Pulmonary artery endothelial cell (primary cell): ENCODE results near the gene PCBP1. TPM values are rescaled to one million over a fixed set of nuclear protein-coding genes. Genes with fewer than 3 reads are reported as not detected.
"Not testable (repeated sequence)": the region's sequence is repeated elsewhere in the genome, so short reads cannot be mapped to it uniquely, and the experiment has no call there.

Experiments
- DNase-seq: peaks from one replicate; pipeline ENCODE4 v3.0.0-alpha.2; 2011; ENCODE audit warnings: low read depth, low spot score
- total RNA-seq: library from RNA; depleted of rRNA; stranded (reverse); fragments of >200 nt; gene quantifications from 2 replicates; pipeline ENCODE4 v1.2.3, GENCODE V29; 2014

Gene PCBP1
- total RNA-seq, 1 donor from 2014 or later, result 47.0 TPM

DNA sequence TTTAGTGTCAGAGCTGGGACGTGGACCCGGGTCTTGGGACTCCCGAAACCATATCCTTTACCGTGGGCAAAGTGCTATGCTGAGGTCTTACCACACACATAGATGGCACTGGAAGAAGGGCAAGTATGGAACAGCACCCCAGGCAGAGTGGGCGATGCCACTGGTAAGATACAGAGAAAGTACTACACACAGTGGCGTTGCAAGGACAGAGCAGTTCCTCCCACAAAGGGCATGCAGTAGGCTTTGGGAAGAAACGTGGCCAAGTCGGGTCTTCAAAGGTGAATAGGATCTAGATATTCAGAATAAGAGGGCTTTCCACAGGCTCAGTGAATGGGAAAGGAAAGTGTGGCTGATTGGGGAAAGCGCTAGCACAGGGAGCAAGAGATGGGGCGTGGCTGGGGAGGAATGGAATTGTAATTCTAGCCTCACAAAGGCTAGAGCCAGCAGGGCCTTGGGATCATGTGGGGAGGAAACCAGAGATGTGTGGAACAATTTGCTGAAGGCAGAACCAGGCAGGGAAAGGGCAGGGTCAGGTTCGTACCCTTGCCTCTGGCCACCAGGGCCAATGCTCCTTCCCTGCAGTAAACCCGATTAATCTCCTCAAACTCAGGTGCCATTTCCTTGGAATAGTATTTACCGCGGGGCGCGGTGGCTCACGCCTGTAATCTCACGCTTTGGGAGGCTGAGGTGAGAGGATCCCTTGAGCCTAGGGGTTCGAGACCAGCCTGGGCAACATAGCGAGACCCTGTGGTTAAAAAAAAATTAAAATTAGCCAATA, 36.0 kb downstream of the PCBP1 start:
- DNase-seq, result no peak

DNA sequence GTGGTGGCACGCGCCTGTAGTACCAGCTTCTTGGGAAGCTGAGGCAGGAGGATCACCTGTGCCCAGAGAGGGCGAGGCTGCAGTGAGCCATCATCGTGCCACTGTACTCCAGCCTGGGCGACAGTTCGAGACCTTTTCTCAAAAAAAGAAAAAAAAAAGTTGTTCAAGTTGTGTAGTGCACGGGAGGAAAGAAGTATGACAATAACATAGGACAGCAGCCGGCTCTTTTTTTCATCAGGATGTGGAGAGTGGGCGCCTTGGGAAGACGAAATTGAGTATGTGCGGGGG, 36.5 kb downstream of the PCBP1 start:
- DNase-seq, result no peak

DNA sequence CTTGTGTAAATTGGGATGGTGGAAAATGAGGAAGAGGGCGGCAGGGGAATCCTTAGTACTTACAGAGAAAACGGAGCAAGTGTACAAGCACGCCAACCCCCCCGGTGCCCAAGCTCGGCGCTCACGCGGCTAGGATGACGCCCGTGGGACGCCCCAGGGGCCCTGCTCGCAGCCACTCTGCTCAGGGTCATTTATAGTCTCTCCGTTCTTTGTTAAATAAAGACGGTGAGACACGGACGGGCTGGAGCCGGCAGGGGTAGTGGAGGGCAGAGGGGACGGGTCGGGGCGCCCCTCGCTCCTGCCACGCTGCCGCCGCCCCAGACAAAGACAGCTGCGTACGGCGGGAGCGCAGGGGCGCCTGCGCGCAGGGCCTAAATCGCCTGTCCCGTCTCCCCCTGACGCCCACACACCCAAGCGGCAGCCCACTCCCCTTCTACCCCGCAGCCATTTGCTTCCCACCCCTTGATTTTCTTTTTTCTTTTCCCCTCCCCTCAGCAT, 37.8 kb downstream of the PCBP1 start:
- no peak for DNase-seq

DNA sequence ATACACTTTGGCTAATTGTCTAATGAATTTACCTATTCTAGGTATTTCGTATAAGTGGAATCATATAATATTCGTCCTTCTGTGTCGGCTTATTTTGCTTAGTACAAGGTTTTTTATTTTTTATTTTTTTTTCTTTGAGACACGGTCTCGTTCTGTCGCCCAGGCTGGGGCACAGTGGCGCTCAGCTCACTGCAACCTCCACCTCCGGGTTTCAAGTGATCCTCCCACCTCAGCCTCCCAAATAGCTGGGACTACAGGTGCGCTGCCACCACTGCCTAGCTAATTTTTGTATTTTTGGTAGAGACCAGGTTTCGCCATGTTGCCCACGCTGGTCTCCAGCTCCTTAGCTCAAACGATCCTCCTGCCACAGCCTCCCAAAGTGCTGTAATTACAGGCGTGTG, 38.2 kb downstream of the PCBP1 start:
- DNase-seq, result no peak

DNA sequence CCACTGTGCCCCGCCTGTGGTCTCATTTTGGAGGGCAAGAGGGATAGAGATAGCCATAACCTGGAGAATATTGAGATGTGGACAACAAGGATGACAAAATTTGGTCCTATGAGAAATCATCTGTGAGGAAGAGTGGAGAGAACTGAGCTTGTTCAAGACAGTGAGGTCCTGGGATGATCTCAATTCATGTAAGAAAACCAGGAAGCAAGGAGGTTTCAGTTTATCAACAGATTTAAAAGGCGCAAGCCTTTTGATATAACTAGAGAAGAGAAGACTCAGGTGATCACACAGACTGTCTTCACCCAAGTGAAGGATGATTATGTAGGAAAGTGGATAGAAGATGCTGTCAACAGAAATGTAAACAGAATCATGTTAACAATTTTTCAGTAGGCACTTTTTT, 39.1 kb downstream of the PCBP1 start:
- DNase-seq, result no peak

DNA sequence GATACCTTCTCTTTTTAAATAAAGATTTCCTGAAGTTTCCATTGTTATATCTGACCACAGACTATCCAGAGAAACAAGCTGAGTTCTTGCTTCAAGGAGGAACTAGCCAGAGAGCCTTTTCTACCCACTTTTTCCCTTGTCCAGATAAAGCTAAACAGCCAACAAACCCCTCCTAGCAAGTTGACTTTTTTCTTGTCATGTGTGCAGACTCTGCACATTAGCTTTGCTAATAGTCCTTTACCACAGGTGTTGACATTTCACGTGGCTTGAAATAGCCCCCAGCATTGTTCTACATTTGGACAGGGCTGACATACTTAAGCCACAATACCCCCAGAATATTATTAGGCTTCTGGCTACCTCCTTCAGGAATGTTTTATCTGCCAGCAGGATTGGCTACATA, 40.7 kb downstream of the PCBP1 start:
- DNase-seq, result no peak

DNA sequence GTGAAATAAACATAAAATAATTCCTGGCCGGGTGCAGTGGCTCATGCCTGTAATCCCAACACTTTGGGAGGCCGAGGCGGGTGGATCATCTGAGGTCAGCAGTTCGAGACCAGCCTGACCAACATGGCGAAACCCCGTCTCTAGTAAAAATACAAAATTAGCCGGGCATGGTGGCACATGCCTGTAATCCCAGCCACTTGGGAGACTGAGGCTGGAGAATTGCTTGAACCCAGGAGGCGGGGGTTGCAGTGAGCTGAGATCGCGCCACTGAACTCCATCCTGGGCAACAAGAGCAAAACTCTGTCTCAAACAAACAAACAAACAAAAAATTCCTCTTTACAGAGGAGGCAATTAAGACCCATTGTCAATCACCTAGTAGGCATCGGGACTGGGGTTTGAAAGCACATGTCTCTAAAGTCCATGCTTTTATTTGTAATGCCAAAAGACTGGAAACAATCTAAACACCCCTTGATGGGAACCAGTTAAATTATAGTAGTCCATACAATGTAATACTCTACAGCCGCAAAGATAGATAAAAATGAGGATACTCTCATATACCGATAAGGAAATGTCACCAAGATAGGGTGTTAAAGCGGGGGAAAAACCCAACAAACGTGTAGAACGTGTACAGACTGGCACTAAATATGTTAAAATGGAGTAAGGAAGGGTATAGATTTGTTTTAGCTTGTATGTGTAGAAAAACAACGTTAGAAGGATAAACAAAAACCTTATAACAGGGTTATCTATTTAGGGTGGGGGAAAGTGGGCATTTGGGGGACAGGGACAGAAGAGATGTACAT, 44.3 kb downstream of the PCBP1 start:
- not testable (repeated sequence) for DNase-seq

DNA sequence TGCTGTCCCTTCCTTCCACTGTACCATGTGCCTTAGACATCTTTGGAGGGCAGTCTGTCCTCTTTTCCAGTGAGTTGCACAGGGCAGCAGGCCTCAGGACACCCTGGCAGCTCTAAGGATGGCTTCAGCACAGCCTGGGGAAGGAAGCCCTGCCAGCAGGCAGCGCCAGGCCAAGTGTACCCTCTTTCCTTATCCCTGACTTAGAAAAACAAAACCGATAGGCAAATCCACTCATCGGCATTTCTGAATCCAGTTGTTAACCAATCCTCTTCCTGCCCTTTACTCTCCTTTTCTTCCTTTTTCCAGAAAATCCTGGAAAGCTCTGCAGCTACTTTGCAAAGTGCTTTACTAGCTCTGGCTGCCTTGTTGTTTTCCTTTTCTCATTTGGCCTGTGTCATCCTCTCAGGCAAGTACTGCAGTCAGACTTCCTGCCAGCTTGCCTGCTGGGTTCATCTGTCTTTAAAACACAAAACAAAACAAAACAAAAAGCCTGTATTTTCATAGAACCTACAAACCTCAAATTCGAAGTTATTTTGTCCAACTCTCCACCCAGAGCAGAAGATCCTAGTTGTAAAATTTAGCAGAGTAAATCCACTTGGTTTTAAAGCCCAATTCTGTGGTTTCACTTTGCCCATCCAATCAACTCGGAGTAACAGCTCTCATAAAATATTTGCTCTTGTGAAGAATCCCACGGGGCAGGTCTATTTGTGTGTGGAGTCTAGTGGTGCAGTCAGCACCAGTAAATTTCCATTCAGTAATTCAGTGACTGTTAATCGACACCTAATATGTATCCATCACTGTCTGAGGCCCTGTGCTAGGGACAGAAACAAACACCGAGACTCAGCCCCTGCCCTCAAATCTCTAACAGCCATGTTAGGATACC, 45.2 kb downstream of the PCBP1 start:
- no peak for DNase-seq

DNA sequence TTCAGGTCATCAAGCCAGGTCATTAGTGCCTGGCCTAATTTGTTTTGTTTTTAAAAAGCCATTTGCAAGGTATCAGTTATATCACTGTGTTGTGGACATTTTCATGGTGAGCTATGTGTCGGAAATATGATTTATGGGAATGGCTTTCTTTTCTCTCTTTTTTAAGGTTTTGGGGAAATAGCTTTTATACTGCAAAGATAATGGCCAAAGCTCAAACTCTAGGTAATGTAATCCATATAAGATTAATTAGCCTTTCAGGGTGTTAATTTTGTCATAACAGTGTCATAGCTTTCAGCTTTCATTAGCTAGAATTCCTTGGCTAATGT, 45.8 kb downstream of the PCBP1 start:
- DNase-seq, result no peak

DNA sequence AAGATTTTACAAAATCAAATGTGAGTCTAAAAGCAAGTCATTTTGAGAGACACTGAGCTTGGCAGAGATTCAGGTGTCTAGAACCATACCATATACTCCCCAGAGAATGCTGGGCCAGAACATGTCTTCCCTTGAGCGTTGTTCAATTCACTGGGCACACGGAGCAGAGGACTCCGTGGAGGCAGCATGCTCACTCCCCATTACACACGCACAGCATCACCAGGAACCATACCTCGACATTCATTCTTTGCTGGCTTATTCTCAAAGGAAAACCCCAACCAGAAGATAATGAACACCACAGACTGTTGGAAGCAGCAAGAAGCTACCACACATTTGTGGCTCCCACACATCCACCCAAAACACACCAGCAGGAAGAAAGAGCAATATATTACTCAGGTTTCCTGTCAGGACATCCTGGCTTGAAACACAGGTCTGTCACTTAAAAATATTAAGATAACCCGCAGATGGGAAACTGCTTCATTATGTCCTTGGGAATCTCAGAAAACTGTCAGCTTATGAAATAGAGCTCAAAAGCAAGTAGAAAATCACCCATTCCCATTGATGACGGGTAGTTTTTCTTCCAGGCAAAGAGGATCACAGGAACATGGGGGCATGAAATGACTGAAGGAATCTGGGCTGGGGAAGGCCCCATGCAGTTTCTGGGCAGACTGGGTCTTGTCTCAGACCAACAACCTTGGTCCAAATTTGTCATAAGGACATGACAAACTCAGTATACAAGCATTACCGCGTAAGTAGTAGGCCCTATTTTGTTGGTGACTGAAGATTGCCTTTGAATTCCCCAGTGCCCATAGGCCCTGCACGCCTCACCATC, 46.4 kb downstream of the PCBP1 start:
- DNase-seq, result no peak

DNA sequence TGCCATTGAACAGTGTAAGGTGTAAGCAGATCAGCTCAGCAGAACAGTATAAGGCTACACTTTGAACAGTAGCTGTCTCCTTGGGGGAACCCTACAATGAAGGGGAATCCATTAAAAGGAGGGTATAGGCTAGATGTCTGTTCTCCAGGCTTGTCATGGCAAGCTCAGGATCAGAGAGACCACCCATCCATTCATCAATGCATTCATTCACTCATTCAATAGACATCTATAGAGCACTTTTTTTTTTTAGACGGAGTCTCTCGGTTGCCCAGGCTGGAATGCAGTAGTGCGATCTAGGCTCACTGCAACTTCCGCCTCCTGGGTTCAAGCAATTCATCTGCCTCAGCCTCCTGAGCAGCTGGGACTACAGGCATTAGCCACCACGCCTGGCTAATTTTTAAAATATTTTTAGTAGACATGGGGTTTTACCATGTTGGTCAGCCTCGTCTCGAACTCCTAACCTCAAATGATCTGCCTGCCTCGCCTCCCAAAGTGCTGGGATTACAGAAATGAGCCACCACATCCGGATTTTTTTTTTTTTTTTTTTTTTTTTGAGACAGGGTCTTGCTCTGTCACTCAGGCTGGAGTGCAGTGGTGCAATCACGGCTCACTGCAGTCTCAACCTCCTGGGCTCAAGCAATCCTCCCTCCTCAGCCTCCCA, 47.2 kb downstream of the PCBP1 start:
- not testable (repeated sequence) for DNase-seq

Other genes starting within 250 kb of the PCBP1 start
- gene SNRNP27, start 193.5 kb upstream of the PCBP1 start, total RNA-seq, result 25.5 and 42.0 TPM in 2 replicates
- 4.0 and 6.1 TPM in 2 replicates for gene MXD1, start 172.4 kb upstream of the PCBP1 start, total RNA-seq
- gene ASPRV1, start 125.8 kb upstream of the PCBP1 start, total RNA-seq, result 0.11 and 0.13 TPM in 2 replicates
- gene C2orf42, start 103.5 kb downstream of the PCBP1 start, total RNA-seq, result 10.4 and 27.6 TPM in 2 replicates
- gene TIA1, start 161.2 kb downstream of the PCBP1 start, total RNA-seq, result 136 and 181 TPM in 2 replicates
- 27.9 and 40.9 TPM in 2 replicates for gene PCYOX1, start 170.7 kb downstream of the PCBP1 start, total RNA-seq
- 234 and 237 TPM in 2 replicates for gene SNRPG, start 206.3 kb downstream of the PCBP1 start, total RNA-seq
- 34.4 and 43.6 TPM in 2 replicates for gene FAM136A, start 214.6 kb downstream of the PCBP1 start, total RNA-seq